ENCODE results near the gene TRAP1. TPM values are rescaled to one million over a fixed set of nuclear protein-coding genes. Genes with fewer than 3 reads are reported as not detected.
A peak's percentile ranks its signal among the peaks of the same experiment; 100 is the strongest.

TRAP1 gene
- total RNA-seq, 1 experiment from 2014 or later, result 63.1 TPM

DNA sequence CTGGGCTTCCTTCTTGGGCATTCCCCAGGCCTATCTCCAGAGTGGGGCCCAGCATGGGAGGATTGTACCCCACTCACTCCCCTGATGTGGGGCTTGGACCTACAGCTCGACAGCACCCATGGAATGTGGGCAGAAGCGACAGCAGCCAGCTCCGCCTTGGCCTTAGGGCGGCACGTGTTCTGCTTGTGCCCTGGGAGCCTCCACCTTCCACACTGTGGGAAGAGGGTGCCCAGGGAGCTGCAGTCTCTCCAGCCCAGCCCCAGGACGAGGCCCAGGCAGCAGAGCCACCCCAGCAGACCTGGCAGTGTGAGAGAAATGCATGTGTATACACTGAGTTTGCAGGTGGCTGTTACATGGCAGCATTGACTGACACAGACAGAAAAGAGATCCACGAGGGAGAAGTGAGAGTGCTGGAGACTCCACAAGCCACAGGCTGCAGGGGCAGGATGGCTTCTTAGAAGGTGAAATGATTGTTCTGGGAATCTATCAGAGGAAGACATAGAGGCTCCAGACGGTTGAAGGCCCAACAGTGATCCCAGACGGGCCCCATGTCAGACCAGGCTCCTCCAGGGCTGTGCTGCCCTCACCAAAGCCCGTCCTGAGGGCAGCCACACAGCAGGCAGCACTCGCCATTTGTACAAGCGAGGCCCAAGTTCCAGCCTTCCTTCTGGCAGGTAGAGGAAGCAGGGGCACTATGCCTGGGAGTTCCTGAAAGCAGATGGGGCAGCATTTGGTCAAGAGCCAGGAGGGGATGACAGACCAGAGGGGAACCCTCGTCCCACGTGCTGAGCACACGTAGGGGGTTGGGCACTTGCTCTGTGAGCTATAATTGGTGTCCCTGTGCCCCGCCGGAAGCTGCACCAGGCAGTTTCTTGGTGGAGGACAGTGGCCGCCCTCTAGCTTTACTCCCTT, 65.6 kb downstream of the TRAP1 start:
- DNase-seq (ENCODE audit: low read depth), result no peak

- DNase-seq (ENCODE audit: low read depth), result no peak
These were observed 66.6 kb downstream of the TRAP1 start for GRCh38 chr16:3650631-3651265.

DNA sequence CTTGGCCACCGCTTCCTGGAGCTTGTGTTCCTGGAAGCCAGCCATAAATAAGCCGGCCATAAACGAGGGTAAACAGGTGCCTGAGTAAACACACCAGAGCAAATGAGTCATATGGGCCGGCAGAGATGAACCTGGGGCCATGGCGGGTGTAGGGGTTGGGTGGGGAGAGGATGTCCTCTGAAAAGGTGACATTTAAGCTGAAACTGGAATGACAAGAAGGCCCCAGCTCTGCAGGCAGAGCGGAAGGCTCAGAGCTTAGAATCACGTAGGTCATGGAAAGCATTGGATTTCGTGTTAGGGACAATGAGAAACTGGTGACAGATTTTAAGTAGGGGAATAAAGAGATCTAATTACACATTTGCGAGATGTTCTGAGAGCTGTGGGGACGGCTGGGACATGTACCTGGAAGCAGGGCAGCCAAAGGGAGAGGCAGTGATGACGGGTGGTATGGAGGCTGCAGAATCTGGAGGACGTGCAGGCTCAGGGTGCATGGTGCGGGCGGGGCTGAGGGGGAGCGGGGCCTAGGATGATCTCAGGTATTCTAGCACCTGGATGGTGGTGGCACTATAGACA, 70.9 kb downstream of the TRAP1 start:
- peak; percentile 68 for DNase-seq (ENCODE audit: low read depth)

GRCh38 chr16:3645504-3646347, 71.6 kb downstream of the TRAP1 start:
- peak; percentile 84 for DNase-seq (ENCODE audit: low read depth)

DNA sequence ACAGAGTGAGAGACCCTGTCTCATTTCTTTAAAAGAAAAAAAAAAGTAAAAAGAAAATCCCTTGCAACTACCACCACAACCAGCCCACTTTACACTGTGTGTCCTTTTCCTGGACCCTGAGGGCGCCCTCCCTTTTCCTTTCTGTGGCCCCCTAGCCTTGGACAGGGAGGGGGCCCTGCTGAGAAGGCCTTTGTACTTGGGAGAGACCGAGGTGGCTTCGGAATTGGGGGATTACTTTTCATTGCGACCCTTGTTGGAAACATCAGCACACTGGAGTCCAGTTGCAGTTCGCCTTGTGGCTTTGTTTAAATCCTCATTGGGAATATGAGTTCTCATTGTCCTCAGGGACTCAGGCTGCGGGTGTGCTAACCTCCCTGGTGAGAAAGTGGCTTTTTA, 72.2 kb downstream of the TRAP1 start:
- no peak for DNase-seq (ENCODE audit: low read depth)

GRCh38 chr16:3643095-3643730, 74.1 kb downstream of the TRAP1 start:
- DNase-seq (ENCODE audit: low read depth), result no peak

GRCh38 chr16:3642397-3643094, 74.8 kb downstream of the TRAP1 start:
- DNase-seq (ENCODE audit: low read depth), result no peak

DNA sequence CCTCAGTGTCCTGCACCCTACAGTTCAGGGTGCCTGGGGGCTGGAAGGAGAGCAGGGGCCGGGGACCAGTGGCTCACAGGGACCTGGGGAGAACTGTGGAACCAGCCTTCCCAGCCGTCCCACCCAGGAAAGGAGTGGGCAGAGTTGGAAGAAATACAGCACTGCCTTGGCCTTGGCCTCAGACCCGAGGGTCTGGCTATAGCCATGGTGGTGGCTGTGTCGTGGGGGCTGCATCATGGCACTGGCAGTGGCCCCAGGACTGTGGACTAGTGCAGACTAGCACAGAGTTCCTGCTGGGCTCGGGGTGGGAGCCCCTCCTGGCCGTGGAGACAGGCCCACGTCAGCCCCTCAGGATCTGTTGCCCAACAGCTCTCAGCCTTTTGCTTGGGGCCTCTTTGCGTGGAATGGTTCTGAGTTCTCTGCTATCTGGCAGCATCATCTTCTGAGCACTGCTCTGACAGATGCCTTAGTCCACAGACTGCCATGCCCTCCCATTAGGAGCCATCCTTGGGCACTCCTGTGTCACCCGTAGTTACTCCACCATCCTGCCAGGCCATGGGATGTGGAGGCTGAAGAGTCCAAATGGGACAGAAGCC, 75.4 kb downstream of the TRAP1 start:
- no peak for DNase-seq (ENCODE audit: low read depth)

DNA sequence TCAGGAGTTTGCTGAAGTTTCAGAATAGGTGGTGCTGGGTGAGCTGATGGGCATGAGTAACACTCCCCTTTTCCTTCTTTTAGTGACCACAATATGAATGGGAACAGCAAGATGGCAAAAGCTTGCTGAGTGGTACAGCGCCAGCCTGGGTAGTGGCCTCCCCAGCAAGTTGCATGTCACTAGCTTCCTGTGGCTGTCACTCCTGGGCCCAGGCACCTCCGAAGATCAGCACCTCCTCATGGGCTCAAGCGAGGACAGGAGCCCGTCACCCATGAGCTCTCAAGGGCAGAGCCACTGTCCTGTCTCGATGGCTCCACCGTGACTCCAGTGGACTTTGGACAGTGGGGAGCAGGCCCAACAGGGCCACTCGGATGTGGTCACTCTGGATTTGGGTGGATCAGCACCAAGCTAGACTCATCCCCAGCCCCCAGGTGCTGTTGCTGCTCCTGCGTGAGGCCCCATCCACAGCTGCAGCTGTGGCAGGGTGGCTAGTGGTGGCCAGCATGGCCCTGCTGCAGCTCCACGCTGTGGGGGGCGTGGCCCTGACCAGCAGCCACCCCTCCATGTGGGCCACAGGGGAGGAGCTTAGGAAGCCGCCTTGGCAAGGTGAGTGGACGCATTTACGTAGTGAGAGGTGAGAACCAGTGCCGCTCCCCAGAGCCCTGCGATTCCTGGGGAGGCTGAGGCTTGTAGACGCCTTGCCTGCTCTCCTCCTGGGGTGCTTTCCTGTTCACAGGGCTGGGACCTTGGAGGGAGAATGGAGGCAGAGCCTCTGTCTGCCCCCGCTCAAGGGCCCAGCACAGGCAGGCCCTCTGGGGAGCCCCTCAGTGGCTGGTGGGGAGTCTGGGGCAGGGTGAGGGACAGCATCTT, 76.5 kb downstream of the TRAP1 start:
- no peak for DNase-seq (ENCODE audit: low read depth)

GRCh38 chr16:3640207-3640606, 77.1 kb downstream of the TRAP1 start:
- DNase-seq (ENCODE audit: low read depth), result no peak

- DNase-seq (ENCODE audit: low read depth), result no peak
These were observed 78.2 kb downstream of the TRAP1 start for GRCh38 chr16:3638916-3639644.

DNA sequence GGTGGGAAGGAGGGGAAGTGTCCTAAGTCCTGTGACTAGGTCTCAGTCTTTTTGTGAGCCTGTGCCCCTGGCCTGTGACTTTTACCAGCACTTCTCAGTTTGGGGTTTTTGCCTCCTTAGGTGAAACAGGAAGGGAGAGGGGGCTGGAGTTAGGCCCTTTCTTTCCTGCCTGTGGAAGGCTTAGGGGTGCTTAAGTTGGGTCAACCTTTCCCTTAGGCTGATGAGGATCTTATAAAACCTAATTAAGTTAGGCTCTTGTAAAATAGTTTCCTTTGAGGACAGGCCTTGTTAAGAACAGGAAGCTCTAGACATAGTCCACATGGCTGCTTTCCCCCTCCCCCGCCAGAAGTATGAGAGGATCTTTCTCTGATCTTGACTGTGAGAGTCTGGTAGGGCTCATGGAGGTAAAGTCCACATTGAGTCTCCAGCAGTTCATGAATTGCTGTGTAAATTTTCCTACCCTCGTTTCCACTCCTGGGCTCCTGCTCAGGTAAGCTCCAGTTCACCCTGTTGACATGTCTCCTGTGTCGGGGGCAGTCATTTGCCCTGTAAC, 79.9 kb downstream of the TRAP1 start:
- no peak for DNase-seq (ENCODE audit: low read depth)

DNA sequence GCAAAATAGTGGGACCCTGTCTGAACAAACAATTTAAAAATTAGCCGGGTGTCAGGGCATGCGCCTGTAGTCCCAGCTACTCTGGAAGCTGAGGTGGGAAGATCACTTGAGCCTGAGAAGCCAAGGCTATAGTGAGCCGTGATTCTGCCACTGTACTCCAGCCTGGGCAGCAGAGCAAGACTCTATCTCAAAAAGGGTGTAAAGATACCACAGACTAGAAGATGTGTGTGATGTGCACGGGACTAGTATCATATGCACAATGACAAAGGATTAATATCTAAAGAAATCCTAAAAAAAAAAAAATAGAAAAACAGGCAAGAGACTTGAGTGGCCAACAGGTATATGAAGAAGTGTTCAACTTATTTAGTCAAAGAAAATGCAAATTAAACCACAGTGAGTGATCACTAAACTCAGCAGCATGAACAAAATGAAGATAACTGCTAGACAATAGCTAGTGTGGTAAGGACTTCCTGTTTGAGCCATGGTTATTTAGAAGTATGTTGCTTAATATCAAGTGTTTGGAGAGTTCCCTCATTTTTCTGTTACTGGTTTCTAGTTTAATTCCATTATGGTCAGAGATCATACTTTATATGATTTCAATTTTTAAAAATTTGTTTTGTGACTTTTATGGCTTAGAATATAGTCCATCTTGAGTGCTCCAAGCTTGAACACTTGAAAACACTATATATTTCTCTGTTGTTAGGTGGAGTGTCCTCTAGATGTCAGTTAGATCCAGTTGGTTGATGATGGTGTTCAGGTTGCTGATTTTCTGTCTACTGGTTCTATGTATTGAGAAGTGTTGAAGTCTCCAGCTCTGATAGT, 91.2 kb downstream of the TRAP1 start:
- DNase-seq (ENCODE audit: low read depth), result peak; percentile 9

GRCh38 chr16:3625331-3625730, 92.0 kb downstream of the TRAP1 start:
- no peak for DNase-seq (ENCODE audit: low read depth)

DNA sequence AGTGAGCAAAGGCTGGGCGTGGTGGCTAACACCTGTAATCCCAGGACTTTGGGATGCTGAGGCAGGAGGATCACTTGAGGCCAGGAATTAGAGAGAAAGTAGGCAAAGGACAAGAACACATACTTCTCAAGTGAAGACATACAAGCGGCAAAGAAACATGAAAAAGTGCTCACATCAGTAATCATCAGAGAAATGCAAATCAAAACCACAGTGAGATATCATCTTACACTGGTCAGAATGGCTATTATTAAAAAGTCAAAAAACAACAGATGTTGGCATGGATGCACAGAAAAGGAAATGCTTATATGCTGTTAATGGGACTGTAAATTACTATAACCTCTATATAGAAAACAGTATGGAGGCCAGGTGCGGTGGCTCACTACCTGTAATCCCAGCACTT, 93.7 kb downstream of the TRAP1 start:
- DNase-seq (ENCODE audit: low read depth), result peak; percentile 38

DNA sequence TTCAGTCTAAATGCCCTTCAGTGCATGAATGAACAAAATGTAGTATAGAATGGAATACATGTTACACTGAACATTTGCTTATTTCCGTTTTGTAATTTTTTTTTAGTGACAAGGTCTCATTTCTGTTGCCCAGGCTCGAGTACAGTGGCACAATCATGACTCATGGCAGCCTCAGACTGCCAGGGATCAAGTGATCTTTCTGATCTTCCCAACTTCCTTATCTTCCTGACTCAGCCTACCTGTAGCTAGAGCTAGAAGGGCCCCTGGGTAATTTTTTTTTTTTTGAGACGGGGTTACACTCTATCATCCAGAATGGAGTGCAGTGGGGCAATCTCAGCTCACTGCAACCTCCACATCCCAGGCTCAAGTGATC, 98.6 kb downstream of the TRAP1 start:
- DNase-seq (ENCODE audit: low read depth), result peak; percentile 34
